Osteoblast (primary cell): Measurements from ENCODE around the gene PRKCE. TPM values are rescaled to one million over a fixed set of nuclear protein-coding genes. Genes with fewer than 3 reads are reported as not detected.

ENCODE experiments used
- DNase-seq: peaks from one replicate; pipeline ENCODE4 v3.0.0; 2011; ENCODE audit warnings: low spot score, mixed read lengths; ENCODE audit not compliant: insufficient read length; ENCODE audit errors: missing footprints
- H2AFZ ChIP-seq: 2 replicates; pipeline ENCODE4 v1.6.0; 2011; ENCODE audit warnings: mild to moderate bottlenecking, low read length
- H3K27ac ChIP-seq: 2 replicates; pipeline ENCODE4 v1.5.1; 2011; ENCODE audit warnings: mild to moderate bottlenecking, low read depth, low read length, moderate library complexity
- H3K27me3 ChIP-seq: 2 replicates; pipeline ENCODE4 v1.6.0; 2012; ENCODE audit warnings: mild to moderate bottlenecking, control low read depth, inconsistent platforms, low read length, moderate library complexity; ENCODE audit not compliant: insufficient read depth
- H3K36me3 ChIP-seq: 2 replicates; pipeline ENCODE4 v1.5.1; 2011; ENCODE audit warnings: mild to moderate bottlenecking, low read length, control low read depth, moderate library complexity; ENCODE audit not compliant: insufficient read depth
- H3K4me1 ChIP-seq: 2 replicates; pipeline ENCODE4 v1.5.1; 2011; ENCODE audit warnings: mild to moderate bottlenecking, low read length, control low read depth, moderate library complexity; ENCODE audit not compliant: insufficient read depth
- H3K4me2 ChIP-seq: 2 replicates; pipeline ENCODE4 v1.6.0; 2011; ENCODE audit warnings: mild to moderate bottlenecking, low read length; ENCODE audit not compliant: insufficient read depth
- H3K4me3 ChIP-seq: fragments of 200-600 bp; sonication (generic); 3 replicates; pipeline ENCODE4 v1.5.1; 2012; ENCODE audit warnings: mild to moderate bottlenecking, low read length, inconsistent platforms; ENCODE audit not compliant: insufficient read depth
- H3K79me2 ChIP-seq: 2 replicates; pipeline ENCODE4 v1.6.0; 2012; ENCODE audit warnings: mild to moderate bottlenecking, low read length, control low read depth, inconsistent platforms; ENCODE audit not compliant: insufficient read depth
- H3K9me3 ChIP-seq: 2 replicates; pipeline ENCODE4 v1.5.1; 2011; ENCODE audit warnings: low read depth, low read length, control low read depth
- H4K20me1 ChIP-seq: 2 replicates; pipeline ENCODE4 v1.6.0; 2012; ENCODE audit warnings: mild to moderate bottlenecking, low read length, control low read depth; ENCODE audit not compliant: insufficient read depth
- CTCF ChIP-seq: IDR thresholded peaks from 2 replicates; pipeline ENCODE4 v1.5.1; 2011; ENCODE audit warnings: mild to moderate bottlenecking, low read depth, low read length, moderate library complexity; ENCODE audit errors: extremely low read depth
- total RNA-seq: library from RNA; depleted of rRNA; stranded (reverse); fragments of >200 nt; gene quantifications from 2 replicates; pipeline ENCODE4 v1.2.3, GENCODE V29; 2012

The PRKCE gene
- total RNA-seq, 1 donor, result 22.1 TPM

- no peak overlapping the region for H3K4me2 ChIP-seq
- no peak for DNase-seq
- H3K9me3 ChIP-seq, result no peaks in the 10 kb centered on the region
- H3K36me3 ChIP-seq, result no peaks in the 10 kb centered on the region
- no peaks in the 10 kb centered on the region for H3K27me3 ChIP-seq
- no peak overlapping the region for H2AFZ ChIP-seq
- no peak overlapping the region for H3K27ac ChIP-seq
- no peaks in the 10 kb centered on the region for H3K4me1 ChIP-seq
- H3K79me2 ChIP-seq, result no peaks in the 10 kb centered on the region
- no peak for TF ChIP-seq CTCF
- H4K20me1 ChIP-seq, result peaks cover 4% of the 10 kb centered on the region
- no peak overlapping the region for H3K4me3 ChIP-seq
Observed at GRCh38 chr2:45765007-45765727, 113.7 kb downstream of the PRKCE start.

- Histone ChIP-seq H2AFZ (no peak overlapping the region), H3K36me3 (no peaks in the 10 kb centered on the region), H3K4me1 (no peaks in the 10 kb centered on the region), H3K9me3 (no peaks in the 10 kb centered on the region), H3K27me3 (no peaks in the 10 kb centered on the region), H3K27ac (no peak overlapping the region), H3K79me2 (no peaks in the 10 kb centered on the region), H4K20me1 (peaks cover 5% of the 10 kb centered on the region), H3K4me3 (no peak overlapping the region), H3K4me2 (no peak overlapping the region)
- no peak for DNase-seq
- TF ChIP-seq CTCF, result no peak
Observed at GRCh38 chr2:45765728-45766254, 114.3 kb downstream of the PRKCE start.

- no peaks in the 10 kb centered on the region for H3K36me3 ChIP-seq
- no peak overlapping the region for H3K27ac ChIP-seq
- H3K79me2 ChIP-seq, result no peaks in the 10 kb centered on the region
- no peak for DNase-seq
- H3K9me3 ChIP-seq, result no peaks in the 10 kb centered on the region
- H3K4me3 ChIP-seq, result no peak overlapping the region
- no peak overlapping the region for H2AFZ ChIP-seq
- no peaks in the 10 kb centered on the region for H3K27me3 ChIP-seq
- peaks cover 5% of the 10 kb centered on the region for H4K20me1 ChIP-seq
- no peak overlapping the region for H3K4me2 ChIP-seq
- H3K4me1 ChIP-seq, result no peaks in the 10 kb centered on the region
- no peak for TF ChIP-seq CTCF
Observed at GRCh38 chr2:45768208-45768607, 116.7 kb downstream of the PRKCE start.

GRCh38 chr2:45769056-45769455, 117.6 kb downstream of the PRKCE start:
- no peaks in the 10 kb centered on the region for H3K27me3 ChIP-seq
- no peak for DNase-seq
- H2AFZ ChIP-seq, result no peak overlapping the region
- H3K27ac ChIP-seq, result no peak overlapping the region
- H3K4me3 ChIP-seq, result no peak overlapping the region
- TF ChIP-seq CTCF, result no peak
- H3K4me1 ChIP-seq, result no peaks in the 10 kb centered on the region
- H3K4me2 ChIP-seq, result no peak overlapping the region
- H3K36me3 ChIP-seq, result no peaks in the 10 kb centered on the region
- peaks cover 5% of the 10 kb centered on the region for H4K20me1 ChIP-seq
- H3K9me3 ChIP-seq, result no peaks in the 10 kb centered on the region
- H3K79me2 ChIP-seq, result no peaks in the 10 kb centered on the region
